NCI-H510A treated with DMSO at 0.1 percent for 48 hours (cell line): Measurements from ENCODE around the gene EXOC6B.

Experiments used
- DNase-seq: peaks from one replicate; lab custom pipeline; 2025; lab: John Stamatoyannopoulos, UW

The EXOC6B gene

DNA sequence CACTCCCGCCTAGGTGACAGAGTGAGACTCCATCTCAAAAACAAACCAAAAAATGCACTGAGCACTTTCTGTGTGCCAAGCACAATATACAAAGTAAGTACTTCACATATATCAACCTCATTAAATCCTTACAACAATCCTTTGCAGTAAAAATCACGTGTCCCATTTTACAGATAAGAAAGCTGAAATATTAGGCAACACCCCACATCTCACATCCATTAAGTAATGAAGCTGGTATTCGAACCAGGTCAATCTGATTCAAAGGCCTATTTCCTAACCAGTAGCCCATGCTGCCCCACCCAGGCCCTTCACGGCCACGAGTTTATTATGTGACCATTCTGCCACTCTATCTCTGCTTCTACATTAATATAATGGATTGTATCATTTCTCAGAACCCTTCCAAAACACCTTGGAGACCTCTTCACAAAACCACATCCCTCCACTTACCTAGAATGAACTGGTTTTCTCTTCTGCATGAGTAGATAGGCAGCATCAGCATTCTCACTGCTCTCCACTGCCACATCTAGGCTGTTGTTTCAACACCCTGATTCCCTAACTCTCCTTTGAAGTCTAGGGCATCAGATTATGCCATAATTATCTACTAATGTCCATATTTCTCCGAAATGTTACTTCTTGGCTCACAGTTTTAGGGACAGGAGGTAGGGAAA is 3.1 kb upstream of the EXOC6B start:
- DNase-seq = no peak

- DNase-seq = no peak
These were observed 2.3 kb upstream of the EXOC6B start for GRCh38 chr2:72827966-72828646.

DNA sequence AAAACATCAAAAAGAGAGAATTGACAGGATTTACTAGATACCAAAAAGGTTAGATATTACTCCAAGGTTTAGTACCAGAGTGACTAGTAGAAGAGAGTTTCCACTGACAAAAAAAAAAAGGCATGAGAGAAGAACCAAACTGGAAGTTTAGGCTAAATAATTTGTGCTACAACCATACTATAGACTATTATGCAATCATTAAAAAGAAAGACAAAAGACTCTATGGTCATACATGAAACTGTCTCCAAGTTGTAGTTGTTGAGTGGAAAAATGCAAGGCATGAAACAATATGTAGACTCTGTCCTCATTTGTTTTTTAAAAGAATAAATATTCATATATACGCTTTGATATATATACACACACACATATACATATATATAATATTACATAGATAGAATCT is 1.7 kb upstream of the EXOC6B start:
- no peak for DNase-seq

DNA sequence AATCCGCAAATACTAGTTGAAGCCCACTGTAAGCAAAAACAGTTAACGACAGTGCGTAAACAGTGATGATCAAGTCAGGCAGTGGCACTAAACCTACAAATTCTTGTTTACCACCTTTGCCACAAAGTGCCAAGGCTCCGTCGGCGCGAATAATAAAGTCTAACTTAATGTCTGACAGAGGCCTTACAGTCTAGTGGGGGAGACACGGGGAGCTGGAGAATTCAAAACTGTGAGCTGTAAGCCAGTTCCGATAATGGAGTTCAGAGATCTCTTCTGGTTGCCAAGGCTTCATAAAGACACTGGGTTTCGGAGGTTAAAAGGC is 284 bp upstream of the EXOC6B start:
- DNase-seq = no peak

DNA sequence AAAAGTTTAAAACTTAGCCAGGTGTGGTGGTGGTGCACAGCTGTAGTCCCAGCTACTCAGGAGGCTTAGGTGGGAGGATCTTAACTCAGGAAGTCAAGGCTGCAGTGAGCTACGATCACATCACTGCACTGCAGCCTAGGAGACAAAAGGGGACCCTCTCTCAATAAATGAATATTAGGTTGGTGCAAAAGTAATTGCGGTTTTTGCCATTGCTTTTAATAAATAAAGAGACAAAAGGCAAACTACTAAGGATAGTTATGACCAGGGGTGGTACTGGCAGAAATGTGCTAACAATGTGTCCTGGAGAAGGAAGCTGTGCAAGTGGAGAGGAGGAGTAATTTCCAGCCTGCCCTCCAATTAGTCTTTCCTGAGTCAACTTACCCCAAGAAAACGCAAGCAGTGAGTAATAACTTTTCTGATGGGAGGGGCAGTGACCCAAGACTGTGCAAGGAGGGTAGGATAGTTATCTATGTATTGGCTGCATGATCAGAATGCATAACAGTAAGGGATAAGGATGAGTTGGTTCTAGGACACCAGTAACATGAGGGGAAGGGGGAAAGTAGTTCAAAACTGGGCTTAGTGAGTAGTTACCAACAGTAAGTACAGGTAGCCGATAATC is 1.5 kb downstream of the EXOC6B start:
- DNase-seq = no peak

- DNase-seq = no peak
These were observed 3.0 kb downstream of the EXOC6B start for GRCh38 chr2:72822794-72823193.

GRCh38 chr2:72821983-72822382 is 3.9 kb downstream of the EXOC6B start:
- DNase-seq = no peak

GRCh38 chr2:72821118-72821517 is 4.7 kb downstream of the EXOC6B start:
- no peak for DNase-seq

GRCh38 chr2:72819501-72819900 is 6.3 kb downstream of the EXOC6B start:
- no peak for DNase-seq

DNA sequence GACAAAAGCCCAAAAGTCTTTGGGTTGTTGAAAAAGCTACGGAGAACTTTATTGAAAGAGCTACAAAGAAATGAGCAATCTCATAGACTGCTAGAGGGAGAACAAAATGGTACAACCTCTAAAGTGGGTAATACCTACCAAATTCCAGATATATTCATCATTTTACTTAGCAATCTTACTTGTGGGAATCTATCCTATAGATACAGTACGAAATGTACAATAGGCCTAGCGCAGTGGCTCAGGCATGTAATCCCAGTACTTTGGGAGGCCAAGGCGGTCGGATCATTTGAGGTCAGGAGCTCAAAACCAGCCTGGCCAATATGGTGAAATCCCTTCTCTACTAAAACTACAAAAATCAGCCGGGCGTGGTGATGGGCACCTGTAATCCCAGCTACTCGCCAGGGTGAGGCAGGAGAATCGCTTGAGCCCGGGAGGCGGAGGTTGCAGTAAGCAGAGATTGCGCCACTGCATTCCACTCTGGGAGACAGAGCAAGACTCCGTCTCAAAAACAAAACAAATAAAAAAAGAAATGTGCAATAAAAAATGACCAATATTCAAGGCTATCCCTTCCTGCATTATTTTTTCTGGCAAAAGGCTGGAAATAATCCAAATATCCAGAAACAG is 10.1 kb downstream of the EXOC6B start:
- no peak for DNase-seq

GRCh38 chr2:72813841-72814240 is 12.0 kb downstream of the EXOC6B start:
- no peak for DNase-seq

DNA sequence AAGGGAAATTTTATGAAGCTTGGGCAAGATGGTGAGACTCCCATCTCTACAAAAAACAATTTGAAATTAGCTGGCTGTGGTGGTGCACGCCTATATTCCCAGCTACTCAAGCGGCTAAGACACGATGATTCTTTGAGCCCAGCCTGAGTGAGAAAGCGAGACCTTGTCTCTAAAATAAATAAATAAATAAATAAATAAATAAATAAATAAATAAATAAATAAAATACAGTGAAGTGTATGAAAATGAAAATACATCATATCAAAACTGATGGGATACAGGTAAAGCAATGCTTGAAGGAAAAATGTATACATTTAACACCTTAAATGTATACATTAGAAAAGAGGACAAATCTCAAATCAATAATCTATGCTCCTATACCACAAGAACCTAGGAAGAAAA is 15.7 kb downstream of the EXOC6B start:
- DNase-seq = no peak

DNA sequence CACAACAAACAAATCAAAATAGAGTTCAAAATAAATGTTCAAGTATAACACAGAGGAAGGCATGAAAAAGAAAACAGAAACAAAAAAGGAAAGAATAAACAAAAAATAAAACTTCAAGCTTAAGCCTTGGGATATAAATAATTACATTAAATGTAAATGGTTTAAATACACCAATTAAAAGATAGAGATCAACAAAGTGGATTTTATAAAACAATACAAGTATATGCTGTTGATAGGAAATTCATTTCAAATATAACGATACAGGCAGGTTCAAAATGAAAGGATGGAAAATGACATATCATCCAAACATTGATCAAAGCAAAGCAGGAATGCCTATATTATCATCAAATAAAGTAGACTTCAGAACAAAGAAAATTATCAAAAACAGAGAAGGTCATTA is 16.7 kb downstream of the EXOC6B start:
- DNase-seq = no peak

DNA sequence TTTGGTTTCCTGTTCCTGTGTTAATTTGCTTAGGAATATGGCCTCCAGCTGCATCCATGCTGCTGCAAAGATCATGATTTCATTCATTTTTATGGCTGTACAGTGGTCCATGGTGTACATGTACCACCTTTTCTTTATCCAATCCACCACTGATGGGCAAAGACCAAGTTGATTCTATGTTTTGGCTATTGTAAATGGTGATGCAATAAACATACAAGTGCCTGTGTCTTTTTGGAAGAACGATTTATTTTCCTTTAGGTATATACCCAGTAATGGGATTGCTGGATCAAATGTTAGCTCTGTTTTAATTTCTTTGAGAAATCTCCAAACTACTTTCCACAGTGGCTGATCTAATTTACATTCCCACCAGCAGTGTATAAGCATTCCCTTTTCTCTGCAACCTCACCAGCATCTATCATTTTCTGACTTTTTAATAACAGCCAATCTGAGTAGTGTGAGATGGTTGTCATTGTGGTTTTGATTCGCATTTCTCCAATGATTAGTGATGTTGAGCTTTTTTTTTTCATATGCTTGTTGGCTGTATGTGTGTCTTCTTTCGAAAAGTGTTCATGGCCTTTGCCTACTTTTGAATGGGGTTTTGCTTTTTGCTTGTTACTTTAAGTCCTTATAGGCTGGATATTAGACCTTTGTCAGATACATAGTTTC is 19.4 kb downstream of the EXOC6B start:
- DNase-seq = no peak

DNA sequence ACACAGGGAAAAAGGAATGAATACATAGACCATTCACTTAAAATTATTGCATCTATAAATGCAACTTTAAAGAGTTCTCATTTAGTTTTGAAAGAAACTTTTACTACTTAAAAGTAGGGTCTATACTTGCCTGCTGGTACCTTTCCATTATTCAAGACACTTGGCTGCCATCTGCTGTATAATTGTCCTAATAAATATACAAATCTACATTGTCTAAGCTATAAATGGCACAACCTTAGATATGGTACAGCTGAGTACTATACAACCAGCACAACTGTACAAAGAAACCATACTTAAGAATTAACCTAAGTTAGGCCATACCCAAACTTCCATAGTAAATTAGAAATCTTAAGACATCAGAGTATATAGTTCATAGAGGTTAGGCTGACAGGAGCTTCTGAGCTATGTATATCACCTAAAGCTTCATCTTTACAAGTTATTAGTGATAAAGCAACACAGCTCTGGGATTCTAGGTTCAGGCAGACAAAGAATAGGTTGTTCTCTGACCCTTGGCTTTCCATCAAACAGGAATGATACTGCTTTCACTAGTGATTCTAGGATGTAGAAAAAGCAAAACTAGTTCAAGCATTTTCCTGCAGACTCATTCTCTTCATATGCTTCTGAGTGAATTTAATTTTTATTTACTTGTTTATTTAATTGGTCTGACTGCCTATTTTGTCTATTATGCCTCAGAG is 22.1 kb downstream of the EXOC6B start:
- DNase-seq = no peak

GRCh38 chr2:72803151-72803550 is 22.7 kb downstream of the EXOC6B start:
- DNase-seq = no peak

GRCh38 chr2:72800492-72800891 is 25.3 kb downstream of the EXOC6B start:
- DNase-seq = no peak

GRCh38 chr2:72797740-72798139 is 28.1 kb downstream of the EXOC6B start:
- no peak for DNase-seq

DNA sequence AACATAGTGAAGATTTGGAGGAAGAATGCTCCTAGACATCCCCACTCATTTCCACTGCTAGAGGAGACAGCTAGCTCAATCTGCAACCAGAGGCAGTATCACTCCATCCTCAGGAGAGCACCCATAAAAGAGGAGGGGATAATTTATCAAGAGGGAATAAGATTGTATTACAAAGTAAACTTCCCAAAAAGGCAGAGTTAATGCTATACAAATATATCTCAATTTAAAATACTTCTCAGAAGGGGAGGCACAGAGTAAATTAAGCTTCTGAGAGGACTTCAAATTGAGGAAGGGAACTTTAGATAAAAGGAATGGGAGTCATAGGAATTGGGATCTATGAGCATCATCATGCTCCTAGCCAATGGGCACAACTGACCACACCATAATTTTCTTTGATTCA is 29.1 kb downstream of the EXOC6B start:
- DNase-seq = no peak

DNA sequence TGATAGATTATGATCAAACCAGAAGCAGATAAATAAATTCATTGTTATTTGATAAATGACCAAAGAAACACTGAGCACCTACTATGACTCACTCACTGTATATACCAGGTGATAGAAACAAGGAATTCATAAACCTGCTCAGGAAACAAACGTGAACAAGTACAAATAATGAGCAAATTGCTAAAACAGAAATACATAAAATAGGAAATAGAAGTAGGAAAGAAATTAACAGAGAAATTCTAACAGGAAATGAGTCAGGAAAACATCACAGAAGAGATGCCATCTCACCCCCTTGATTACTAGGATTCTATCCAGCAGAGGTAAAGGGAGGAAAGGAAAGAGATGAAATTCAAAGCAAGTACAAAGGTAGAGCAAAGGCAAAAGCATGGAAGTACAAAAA is 31.3 kb downstream of the EXOC6B start:
- DNase-seq = no peak

DNA sequence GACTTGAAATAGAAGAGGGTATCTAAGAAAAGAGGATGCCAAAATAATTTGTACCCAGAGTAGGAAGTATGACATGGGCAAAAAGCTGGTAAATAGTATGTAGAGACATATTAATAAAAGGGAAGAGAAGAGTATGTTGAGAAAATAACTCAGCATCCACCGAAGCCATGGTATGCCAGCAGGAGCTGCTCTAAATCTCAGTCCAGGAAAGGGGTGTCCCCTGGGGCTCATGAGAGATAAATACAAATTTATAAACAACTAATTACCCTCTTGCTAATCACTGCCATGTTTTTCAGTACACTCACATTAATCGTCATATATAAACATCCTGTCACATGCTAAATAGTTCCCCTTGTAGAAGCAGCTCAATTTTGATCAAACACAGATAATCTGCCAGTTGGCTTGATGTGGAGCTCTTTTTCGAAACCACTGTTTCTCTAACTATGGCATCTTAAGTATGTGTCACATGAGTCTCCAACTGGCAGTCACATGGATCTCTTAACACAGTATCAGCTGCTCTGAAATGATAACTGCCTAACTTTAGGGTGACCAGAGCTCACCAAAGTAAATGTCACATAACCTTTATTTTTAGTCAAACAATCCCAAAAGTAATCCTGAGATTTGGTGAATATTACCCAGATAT is 31.9 kb downstream of the EXOC6B start:
- DNase-seq = no peak

- no peak for DNase-seq
These were observed 36.6 kb downstream of the EXOC6B start for GRCh38 chr2:72789241-72789640.
